Measurements from ENCODE around the gene CAMTA1. TPM values are rescaled to one million over a fixed set of nuclear protein-coding genes. Genes with fewer than 3 reads are reported as not detected.
A peak's percentile ranks its signal among the peaks of the same experiment; 100 is the strongest.

The CAMTA1 gene
- total RNA-seq, 1 experiment from 2014 or later, result 118 TPM

DNA sequence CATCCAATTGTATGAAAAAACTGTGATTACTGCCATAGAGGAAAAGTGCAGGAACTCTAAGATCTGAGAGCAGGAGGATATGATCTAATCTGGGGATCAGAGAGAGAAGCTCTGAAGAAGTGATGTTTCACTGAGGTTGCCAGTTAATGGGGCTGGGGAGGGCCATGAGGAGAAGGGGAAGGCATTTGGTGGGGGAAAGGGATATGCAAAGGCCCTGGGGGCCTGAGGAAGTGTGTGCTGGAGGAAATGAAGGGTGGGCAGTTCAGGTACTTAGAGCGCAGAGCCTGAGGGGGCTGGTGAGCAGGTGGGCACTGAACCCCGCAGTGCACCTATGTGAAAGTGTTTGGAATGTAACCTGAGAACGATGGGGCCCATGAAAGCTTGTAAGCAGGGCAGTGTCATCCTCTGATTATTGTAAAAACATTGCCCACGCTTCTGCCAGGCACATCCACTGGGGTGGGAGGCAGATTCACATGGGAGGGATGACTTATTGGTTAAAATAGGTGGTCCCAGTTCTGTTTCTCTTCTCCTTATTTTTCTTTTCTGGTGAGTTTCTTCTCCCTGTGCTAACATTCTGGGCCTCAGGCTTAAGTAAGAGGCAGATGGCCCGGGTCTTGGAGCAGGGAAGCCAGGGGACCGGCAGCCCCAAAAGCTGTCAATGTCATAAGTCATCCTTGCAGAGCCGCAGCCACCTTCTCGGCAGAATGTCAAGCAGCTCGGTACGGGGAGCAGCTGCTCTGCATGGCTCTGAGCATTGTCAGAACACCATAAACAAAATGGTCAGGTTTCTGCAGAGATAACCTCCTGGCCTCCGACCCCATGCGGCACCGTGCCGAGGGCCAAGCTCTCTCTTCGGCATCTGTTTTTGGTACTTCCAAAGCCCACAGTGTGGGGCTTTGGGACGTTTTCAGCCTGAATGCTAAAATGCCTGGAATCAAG lies 493.8 kb downstream of the CAMTA1 start:
- H3K9ac ChIP-seq (ENCODE audit: low read length), result no peak overlapping the region
- H3K9me3 ChIP-seq (ENCODE audit: low read length), result no peaks in the 10 kb centered on the region
- H2AFZ ChIP-seq (ENCODE audit: low read length), result no peak overlapping the region
- peaks cover 18% of the 10 kb centered on the region for H3K4me1 ChIP-seq (ENCODE audit: low read length)
- H3K27me3 ChIP-seq (ENCODE audit: low read length), result no peaks in the 10 kb centered on the region
- no peaks in the 10 kb centered on the region for H4K20me1 ChIP-seq (ENCODE audit: insufficient read depth, low read depth, low read length)
- H3K79me2 ChIP-seq (ENCODE audit: low read length), result no peaks in the 10 kb centered on the region
- no peaks in the 10 kb centered on the region for H3K36me3 ChIP-seq (ENCODE audit: insufficient read depth, low read length)
- H3K9me2 ChIP-seq (replicated peaks; ENCODE audit: insufficient read depth, low read length), result no peaks in the 10 kb centered on the region
- H3K4me2 ChIP-seq (ENCODE audit: low read depth, low read length, poor library complexity, severe bottlenecking), result no peak overlapping the region
- H3K27ac ChIP-seq (ENCODE audit: low read length), result no peak overlapping the region
- H3K4me3 ChIP-seq (ENCODE audit: low read length), result no peak overlapping the region
- DNase-seq, result no peak

DNA sequence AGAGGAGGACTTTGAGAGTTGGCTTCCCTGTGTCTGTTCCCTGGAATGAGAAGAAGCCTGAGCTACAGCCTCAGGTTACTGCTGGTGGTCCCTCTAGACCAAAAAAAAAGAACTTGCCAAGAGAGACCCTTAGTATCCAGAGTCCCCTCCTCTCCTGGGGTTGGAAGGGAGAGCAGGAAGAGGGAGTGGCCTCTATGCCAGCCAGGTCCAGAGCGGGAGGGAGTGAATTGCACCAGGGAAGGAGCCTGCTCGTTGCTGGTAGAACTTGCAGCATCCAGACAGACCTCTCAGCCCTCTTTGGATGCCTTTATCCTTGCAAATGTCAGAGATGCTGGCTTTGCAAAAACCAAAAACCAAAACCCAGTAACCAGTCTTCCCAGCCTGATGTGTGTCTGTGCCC lies 494.5 kb downstream of the CAMTA1 start:
- no peaks in the 10 kb centered on the region for H3K27me3 ChIP-seq (ENCODE audit: low read length)
- no peaks in the 10 kb centered on the region for H3K9me2 ChIP-seq (replicated peaks; ENCODE audit: insufficient read depth, low read length)
- no peaks in the 10 kb centered on the region for H3K79me2 ChIP-seq (ENCODE audit: low read length)
- no peak overlapping the region for H3K27ac ChIP-seq (ENCODE audit: low read length)
- H3K4me3 ChIP-seq (ENCODE audit: low read length), result no peak overlapping the region
- no peaks in the 10 kb centered on the region for H4K20me1 ChIP-seq (ENCODE audit: insufficient read depth, low read depth, low read length)
- H3K4me2 ChIP-seq (ENCODE audit: low read depth, low read length, poor library complexity, severe bottlenecking), result no peak overlapping the region
- peaks cover 18% of the 10 kb centered on the region for H3K4me1 ChIP-seq (ENCODE audit: low read length)
- H3K9me3 ChIP-seq (ENCODE audit: low read length), result no peaks in the 10 kb centered on the region
- H2AFZ ChIP-seq (ENCODE audit: low read length), result no peak overlapping the region
- no peak for DNase-seq
- no peaks in the 10 kb centered on the region for H3K36me3 ChIP-seq (ENCODE audit: insufficient read depth, low read length)
- H3K9ac ChIP-seq (ENCODE audit: low read length), result no peak overlapping the region

DNA sequence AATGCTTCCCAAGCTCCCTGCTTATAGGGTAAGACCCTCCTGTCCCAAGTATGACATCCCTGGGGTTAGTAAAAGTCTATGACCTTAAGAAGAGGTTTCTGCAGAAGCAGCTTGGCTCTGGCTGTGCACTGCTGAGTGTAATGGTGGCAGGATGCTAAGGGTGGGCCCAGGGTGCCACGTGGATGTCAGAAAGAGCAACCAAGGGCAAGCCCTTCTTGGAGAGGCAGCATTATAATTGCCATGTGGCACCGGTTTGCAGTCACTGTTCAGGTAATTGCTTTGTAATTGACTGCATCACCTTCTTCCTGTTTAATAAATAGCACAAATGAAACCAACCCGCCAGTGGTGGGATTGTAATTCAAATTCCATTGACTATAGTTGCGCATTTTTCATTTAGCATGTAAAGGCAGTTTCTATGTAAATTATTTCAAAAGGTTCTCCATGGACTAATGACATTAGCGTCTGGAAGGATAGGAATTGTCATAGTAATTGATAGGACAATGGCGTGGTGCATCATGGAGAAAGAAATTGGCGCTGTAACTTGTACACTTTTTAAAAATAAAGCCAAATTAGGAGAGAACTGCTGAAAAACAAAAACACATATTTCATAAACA lies 495.2 kb downstream of the CAMTA1 start:
- H3K27ac ChIP-seq (ENCODE audit: low read length), result no peak overlapping the region
- H3K9me3 ChIP-seq (ENCODE audit: low read length), result no peaks in the 10 kb centered on the region
- H3K4me1 ChIP-seq (ENCODE audit: low read length), result peaks cover 18% of the 10 kb centered on the region
- no peaks in the 10 kb centered on the region for H3K36me3 ChIP-seq (ENCODE audit: insufficient read depth, low read length)
- H3K9me2 ChIP-seq (replicated peaks; ENCODE audit: insufficient read depth, low read length), result no peaks in the 10 kb centered on the region
- no peak overlapping the region for H3K9ac ChIP-seq (ENCODE audit: low read length)
- no peak overlapping the region for H3K4me2 ChIP-seq (ENCODE audit: low read depth, low read length, poor library complexity, severe bottlenecking)
- no peaks in the 10 kb centered on the region for H3K27me3 ChIP-seq (ENCODE audit: low read length)
- no peaks in the 10 kb centered on the region for H3K79me2 ChIP-seq (ENCODE audit: low read length)
- no peaks in the 10 kb centered on the region for H4K20me1 ChIP-seq (ENCODE audit: insufficient read depth, low read depth, low read length)
- H2AFZ ChIP-seq (ENCODE audit: low read length), result no peak overlapping the region
- H3K4me3 ChIP-seq (ENCODE audit: low read length), result no peak overlapping the region
- DNase-seq, result no peak

DNA sequence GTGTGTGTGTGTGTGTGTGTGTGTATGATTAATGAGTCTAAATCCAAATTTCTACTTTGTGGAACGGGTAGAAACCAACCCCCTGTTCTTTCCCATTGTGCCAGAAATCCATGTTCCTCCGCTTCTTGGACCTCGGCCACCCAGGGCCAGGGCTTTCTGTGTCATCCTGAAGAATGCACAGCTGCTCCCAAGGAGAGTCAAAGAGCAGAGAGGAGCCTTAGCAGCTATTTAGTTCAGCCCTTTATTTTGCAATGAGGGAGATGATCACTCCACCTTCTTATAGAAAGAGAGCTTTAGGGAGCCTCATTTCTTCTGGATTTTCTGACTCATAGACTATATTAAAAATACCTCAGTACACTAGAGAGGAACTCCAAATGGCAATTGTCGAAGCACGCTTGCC lies 496.6 kb downstream of the CAMTA1 start:
- Histone ChIP-seq H3K9ac (ENCODE audit: low read length) (no peak overlapping the region), H3K9me2 (replicated peaks; ENCODE audit: insufficient read depth, low read length) (no peaks in the 10 kb centered on the region), H3K27me3 (ENCODE audit: low read length) (no peaks in the 10 kb centered on the region), H3K4me1 (ENCODE audit: low read length) (peaks cover 20% of the 10 kb centered on the region), H3K4me2 (ENCODE audit: low read depth, low read length, poor library complexity, severe bottlenecking) (no peak overlapping the region), H3K4me3 (ENCODE audit: low read length) (no peak overlapping the region), H3K9me3 (ENCODE audit: low read length) (no peaks in the 10 kb centered on the region), H3K79me2 (ENCODE audit: low read length) (no peaks in the 10 kb centered on the region), H3K27ac (ENCODE audit: low read length) (no peak overlapping the region), H3K36me3 (ENCODE audit: insufficient read depth, low read length) (no peaks in the 10 kb centered on the region), H2AFZ (ENCODE audit: low read length) (no peak overlapping the region), H4K20me1 (ENCODE audit: insufficient read depth, low read depth, low read length) (no peaks in the 10 kb centered on the region)
- DNase-seq, result no peak

DNA sequence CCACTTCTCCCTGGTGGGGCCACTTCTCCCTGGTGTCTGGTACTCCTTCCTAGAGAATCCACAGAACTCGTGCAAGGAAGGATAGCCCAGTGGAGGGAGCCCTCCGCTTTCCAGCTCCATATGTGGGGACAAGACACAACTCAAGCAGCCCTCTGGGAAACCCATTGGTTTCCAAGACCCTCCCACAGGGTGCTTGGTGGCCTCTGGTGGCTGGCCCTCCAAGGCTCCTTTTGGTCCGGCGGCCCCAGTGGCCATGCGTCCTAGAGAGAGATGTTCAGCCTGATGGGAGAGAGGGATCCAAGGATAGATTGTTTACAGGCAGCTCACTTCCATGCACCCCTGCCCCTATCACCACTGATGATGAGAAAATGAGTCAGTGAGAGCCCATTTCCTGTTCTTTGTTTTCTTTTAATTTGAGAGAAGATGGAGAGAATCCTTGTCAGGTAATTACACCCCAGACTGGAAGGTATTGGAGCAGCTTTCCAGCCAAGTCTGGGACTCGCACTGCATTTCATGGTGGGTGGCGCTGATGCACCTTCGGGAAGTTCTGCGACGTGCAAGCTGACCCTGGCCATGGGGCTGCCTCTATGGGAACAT lies 499.7 kb downstream of the CAMTA1 start:
- no peaks in the 10 kb centered on the region for H3K27me3 ChIP-seq (ENCODE audit: low read length)
- H2AFZ ChIP-seq (ENCODE audit: low read length), result no peak overlapping the region
- H3K9ac ChIP-seq (ENCODE audit: low read length), result no peak overlapping the region
- no peaks in the 10 kb centered on the region for H4K20me1 ChIP-seq (ENCODE audit: insufficient read depth, low read depth, low read length)
- DNase-seq, result no peak
- H3K36me3 ChIP-seq (ENCODE audit: insufficient read depth, low read length), result no peaks in the 10 kb centered on the region
- no peak overlapping the region for H3K27ac ChIP-seq (ENCODE audit: low read length)
- no peak overlapping the region for H3K4me3 ChIP-seq (ENCODE audit: low read length)
- H3K9me2 ChIP-seq (replicated peaks; ENCODE audit: insufficient read depth, low read length), result no peaks in the 10 kb centered on the region
- H3K4me1 ChIP-seq (ENCODE audit: low read length), result peaks cover 14% of the 10 kb centered on the region
- H3K79me2 ChIP-seq (ENCODE audit: low read length), result no peaks in the 10 kb centered on the region
- H3K4me2 ChIP-seq (ENCODE audit: low read depth, low read length, poor library complexity, severe bottlenecking), result no peak overlapping the region
- no peaks in the 10 kb centered on the region for H3K9me3 ChIP-seq (ENCODE audit: low read length)

- no peaks in the 10 kb centered on the region for H4K20me1 ChIP-seq (ENCODE audit: insufficient read depth, low read depth, low read length)
- peaks cover 8% of the 10 kb centered on the region for H3K4me1 ChIP-seq (ENCODE audit: low read length)
- no peaks in the 10 kb centered on the region for H3K9me3 ChIP-seq (ENCODE audit: low read length)
- no peaks in the 10 kb centered on the region for H3K9me2 ChIP-seq (replicated peaks; ENCODE audit: insufficient read depth, low read length)
- DNase-seq, result no peak
- H3K4me2 ChIP-seq (ENCODE audit: low read depth, low read length, poor library complexity, severe bottlenecking), result no peak overlapping the region
- H3K27ac ChIP-seq (ENCODE audit: low read length), result no peak overlapping the region
- no peak overlapping the region for H3K4me3 ChIP-seq (ENCODE audit: low read length)
- no peaks in the 10 kb centered on the region for H3K27me3 ChIP-seq (ENCODE audit: low read length)
- H3K36me3 ChIP-seq (ENCODE audit: insufficient read depth, low read length), result no peaks in the 10 kb centered on the region
- H3K79me2 ChIP-seq (ENCODE audit: low read length), result no peaks in the 10 kb centered on the region
- H3K9ac ChIP-seq (ENCODE audit: low read length), result no peak overlapping the region
- H2AFZ ChIP-seq (ENCODE audit: low read length), result no peak overlapping the region
Measured at GRCh38 chr1:7285856-7286454, 500.7 kb downstream of the CAMTA1 start.

- H3K9ac ChIP-seq (ENCODE audit: low read length), result no peak overlapping the region
- no peaks in the 10 kb centered on the region for H3K9me3 ChIP-seq (ENCODE audit: low read length)
- no peaks in the 10 kb centered on the region for H3K36me3 ChIP-seq (ENCODE audit: insufficient read depth, low read length)
- H3K4me2 ChIP-seq (ENCODE audit: low read depth, low read length, poor library complexity, severe bottlenecking), result no peak overlapping the region
- no peaks in the 10 kb centered on the region for H3K79me2 ChIP-seq (ENCODE audit: low read length)
- peak; percentile 77 for DNase-seq
- H3K9me2 ChIP-seq (replicated peaks; ENCODE audit: insufficient read depth, low read length), result no peaks in the 10 kb centered on the region
- H3K4me1 ChIP-seq (ENCODE audit: low read length), result peaks cover 12% of the 10 kb centered on the region
- H3K4me3 ChIP-seq (ENCODE audit: low read length), result no peak overlapping the region
- no peaks in the 10 kb centered on the region for H4K20me1 ChIP-seq (ENCODE audit: insufficient read depth, low read depth, low read length)
- peaks cover 3% of the 10 kb centered on the region; the same call in 1 of the 2 replicates for H3K27me3 ChIP-seq (ENCODE audit: low read length)
- H2AFZ ChIP-seq (ENCODE audit: low read length), result no peak overlapping the region; the same call in 1 of the 2 replicates
- no peak overlapping the region for H3K27ac ChIP-seq (ENCODE audit: low read length)
Measured at GRCh38 chr1:7287013-7287412, 501.8 kb downstream of the CAMTA1 start.

- no peaks in the 10 kb centered on the region for H3K9me2 ChIP-seq (replicated peaks; ENCODE audit: insufficient read depth, low read length)
- H3K27me3 ChIP-seq (ENCODE audit: low read length), result peaks cover 3% of the 10 kb centered on the region; the same call in 1 of the 2 replicates
- no peaks in the 10 kb centered on the region for H3K79me2 ChIP-seq (ENCODE audit: low read length)
- H3K27ac ChIP-seq (ENCODE audit: low read length), result no peak overlapping the region
- DNase-seq, result no peak
- peaks cover 12% of the 10 kb centered on the region for H3K4me1 ChIP-seq (ENCODE audit: low read length)
- no peak overlapping the region for H2AFZ ChIP-seq (ENCODE audit: low read length)
- H3K9me3 ChIP-seq (ENCODE audit: low read length), result no peaks in the 10 kb centered on the region
- H4K20me1 ChIP-seq (ENCODE audit: insufficient read depth, low read depth, low read length), result no peaks in the 10 kb centered on the region
- no peak overlapping the region for H3K4me3 ChIP-seq (ENCODE audit: low read length)
- no peaks in the 10 kb centered on the region for H3K36me3 ChIP-seq (ENCODE audit: insufficient read depth, low read length)
- no peak overlapping the region for H3K9ac ChIP-seq (ENCODE audit: low read length)
- H3K4me2 ChIP-seq (ENCODE audit: low read depth, low read length, poor library complexity, severe bottlenecking), result no peak overlapping the region
Measured at GRCh38 chr1:7288992-7289391, 503.7 kb downstream of the CAMTA1 start.
